Measurements from ENCODE around the gene XYLT1. TPM values are rescaled to one million over a fixed set of nuclear protein-coding genes. Genes with fewer than 3 reads are reported as not detected.

Gene XYLT1
- total and polyA plus RNA-seq, 2 of the 8 experiments (the other 6 are each of a cell fraction or from before 2014, with no cell fraction given) = 6.6 to 25.4 TPM

DNA sequence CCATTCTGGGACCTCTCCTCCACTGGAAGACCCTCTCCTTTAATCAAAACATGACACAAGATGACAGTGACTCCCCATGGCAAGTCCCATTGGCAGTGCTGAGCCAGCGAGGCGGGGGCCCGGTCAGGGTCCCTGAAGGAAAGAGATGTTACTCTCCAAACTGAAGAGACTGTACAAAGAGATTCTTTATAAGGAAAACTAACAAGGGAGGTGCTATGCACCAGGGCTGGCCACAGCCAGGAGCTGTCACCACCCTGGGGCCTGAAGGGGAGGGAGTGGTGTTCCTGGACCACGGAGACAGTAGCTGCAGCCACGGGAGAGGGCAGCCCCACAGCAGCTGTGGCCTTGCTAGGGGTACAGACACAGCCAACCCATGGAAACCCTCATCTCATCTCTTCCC lies 123.1 kb downstream of the XYLT1 start (continued):
- TF ChIP-seq POLR2A (IDR thresholded peaks at IDR 0.05; ENCODE audit: control extremely low read depth in 1 of 2, low read depth in 2 of 2, low read length in 2 of 2) (no peak), YY1 (IDR thresholded peaks at IDR 0.05; ENCODE audit: low read depth, low read length) (no peak)

Data from H1 (cell line).